Measurements from ENCODE around the gene MRAP2. TPM values are rescaled to one million over a fixed set of nuclear protein-coding genes. Genes with fewer than 3 reads are reported as not detected.

MRAP2 gene
- total RNA-seq, 2 experiments from 2014 or later = not detected

DNA sequence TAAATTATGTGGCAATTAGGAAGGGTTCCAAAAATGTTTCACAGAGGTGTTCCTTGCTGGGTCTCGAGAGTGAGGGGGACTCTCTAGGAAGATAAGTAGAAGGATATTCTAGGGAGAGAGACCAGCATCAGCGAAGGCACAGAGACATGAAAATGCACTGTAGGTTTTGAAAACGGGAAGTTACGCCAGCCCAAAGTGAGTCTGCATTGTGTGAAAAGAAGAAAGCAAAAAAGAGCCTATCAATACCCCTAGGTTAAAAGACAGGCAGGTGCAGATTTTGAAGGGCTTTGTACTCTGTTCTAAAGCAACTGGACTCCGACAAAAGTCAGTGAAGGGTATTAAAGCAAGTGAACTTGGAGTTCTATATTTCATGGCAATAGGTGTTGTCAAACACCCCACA is 25.7 kb upstream of the MRAP2 start:
- Histone ChIP-seq H3K4me3 (ENCODE audit: low read length) (no peak overlapping the region), H3K4me1 (ENCODE audit: insufficient read depth, low read length) (no peaks in the 10 kb centered on the region), H3K36me3 (ENCODE audit: insufficient read depth, low read length) (no peaks in the 10 kb centered on the region), H3K9me3 (ENCODE audit: control insufficient read depth in 1 of 2, insufficient read depth in 1 of 2, low read length in 2 of 2) (peaks cover 0 to 5% of the 10 kb centered on the region in 2 experiments), H3K27me3 (ENCODE audit: control insufficient read depth in 1 of 2, insufficient read depth in 2 of 2, low read length in 2 of 2) (peaks cover 0 to 8% of the 10 kb centered on the region in 2 experiments), H3K27ac (ENCODE audit: low read depth in 1 of 2, low read length in 2 of 2) (no peak overlapping the region)
- Mint-ChIP-seq H3K27ac (no peak overlapping the region), H3K4me3 (no peak overlapping the region), H3K9me3 (no peaks in the 10 kb centered on the region), H3K27me3 (peaks cover 34% of the 10 kb centered on the region), H3K4me1 (ENCODE audit: low read depth) (no peaks in the 10 kb centered on the region), H3K36me3 (ENCODE audit: low read depth) (no peaks in the 10 kb centered on the region)
- ChIA-PET CTCF (no interaction called here), POLR2A (no interaction called here)
- DNase-seq (no peak), ATAC-seq (ENCODE audit: poor library complexity) (no peak)
- intact Hi-C loops (cut with DNase I, micrococcal nuclease) = no loop called here
- TF ChIP-seq, protein P1, sequence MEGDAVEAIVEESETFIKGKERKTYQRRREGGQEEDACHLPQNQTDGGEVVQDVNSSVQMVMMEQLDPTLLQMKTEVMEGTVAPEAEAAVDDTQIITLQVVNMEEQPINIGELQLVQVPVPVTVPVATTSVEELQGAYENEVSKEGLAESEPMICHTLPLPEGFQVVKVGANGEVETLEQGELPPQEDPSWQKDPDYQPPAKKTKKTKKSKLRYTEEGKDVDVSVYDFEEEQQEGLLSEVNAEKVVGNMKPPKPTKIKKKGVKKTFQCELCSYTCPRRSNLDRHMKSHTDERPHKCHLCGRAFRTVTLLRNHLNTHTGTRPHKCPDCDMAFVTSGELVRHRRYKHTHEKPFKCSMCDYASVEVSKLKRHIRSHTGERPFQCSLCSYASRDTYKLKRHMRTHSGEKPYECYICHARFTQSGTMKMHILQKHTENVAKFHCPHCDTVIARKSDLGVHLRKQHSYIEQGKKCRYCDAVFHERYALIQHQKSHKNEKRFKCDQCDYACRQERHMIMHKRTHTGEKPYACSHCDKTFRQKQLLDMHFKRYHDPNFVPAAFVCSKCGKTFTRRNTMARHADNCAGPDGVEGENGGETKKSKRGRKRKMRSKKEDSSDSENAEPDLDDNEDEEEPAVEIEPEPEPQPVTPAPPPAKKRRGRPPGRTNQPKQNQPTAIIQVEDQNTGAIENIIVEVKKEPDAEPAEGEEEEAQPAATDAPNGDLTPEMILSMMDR (IDR thresholded peaks at IDR 0.05) = no peak

GRCh38 chr6:84013354-84013753 is 20.2 kb upstream of the MRAP2 start:
- CTCF ChIA-PET = no interaction called here
- peaks cover 33% of the 10 kb centered on the region for H3K27me3 Mint-ChIP-seq
- Histone ChIP-seq H3K27ac (ENCODE audit: low read depth in 1 of 2, low read length in 2 of 2) (no peak overlapping the region), H3K4me1 (ENCODE audit: insufficient read depth, low read length) (no peaks in the 10 kb centered on the region), H3K36me3 (ENCODE audit: insufficient read depth, low read length) (no peaks in the 10 kb centered on the region), H3K9me3 (ENCODE audit: control insufficient read depth in 1 of 2, insufficient read depth in 1 of 2, low read length in 2 of 2) (peaks cover 0 to 5% of the 10 kb centered on the region in 2 experiments), H3K27me3 (ENCODE audit: control insufficient read depth in 1 of 2, insufficient read depth in 2 of 2, low read length in 2 of 2) (peaks cover 0 to 5% of the 10 kb centered on the region in 2 experiments), H3K4me3 (ENCODE audit: low read length) (no peak overlapping the region)
- POLR2A ChIA-PET = no interaction called here
- no peak overlapping the region for H3K4me3 Mint-ChIP-seq
- no peaks in the 10 kb centered on the region for H3K36me3 Mint-ChIP-seq (ENCODE audit: low read depth)
- intact Hi-C loops (cut with DNase I, micrococcal nuclease) = no loop called here
- no peak for DNase-seq
- H3K27ac Mint-ChIP-seq = no peak overlapping the region
- TF ChIP-seq, protein P1 (IDR thresholded peaks at IDR 0.05) = no peak
- no peak for ATAC-seq (ENCODE audit: poor library complexity)
- no peaks in the 10 kb centered on the region for H3K4me1 Mint-ChIP-seq (ENCODE audit: low read depth)
- H3K9me3 Mint-ChIP-seq = no peaks in the 10 kb centered on the region

GRCh38 chr6:84013931-84014330 is 19.6 kb upstream of the MRAP2 start:
- no peaks in the 10 kb centered on the region for H3K4me1 Mint-ChIP-seq (ENCODE audit: low read depth)
- H3K36me3 Mint-ChIP-seq (ENCODE audit: low read depth) = no peaks in the 10 kb centered on the region
- Histone ChIP-seq H3K36me3 (ENCODE audit: insufficient read depth, low read length) (no peaks in the 10 kb centered on the region), H3K4me3 (ENCODE audit: low read length) (no peak overlapping the region), H3K4me1 (ENCODE audit: insufficient read depth, low read length) (no peaks in the 10 kb centered on the region), H3K27me3 (ENCODE audit: control insufficient read depth in 1 of 2, insufficient read depth in 2 of 2, low read length in 2 of 2) (peaks cover 0 to 2% of the 10 kb centered on the region in 2 experiments), H3K27ac (ENCODE audit: low read depth in 1 of 2, low read length in 2 of 2) (no peak overlapping the region), H3K9me3 (ENCODE audit: control insufficient read depth in 1 of 2, insufficient read depth in 1 of 2, low read length in 2 of 2) (peaks cover 0 to under 1% of the 10 kb centered on the region in 2 experiments)
- DNase-seq = no peak
- no peak overlapping the region for H3K4me3 Mint-ChIP-seq
- H3K27ac Mint-ChIP-seq = no peak overlapping the region
- H3K9me3 Mint-ChIP-seq = no peaks in the 10 kb centered on the region
- no peak for ATAC-seq (ENCODE audit: poor library complexity)
- CTCF ChIA-PET = no interaction called here
- intact Hi-C loops (cut with DNase I, micrococcal nuclease) = no loop called here
- POLR2A ChIA-PET = no interaction called here
- H3K27me3 Mint-ChIP-seq = peaks cover 37% of the 10 kb centered on the region
- TF ChIP-seq, protein P1 (IDR thresholded peaks at IDR 0.05) = no peak
